ENCODE measurements around the gene ALOX5.

- TF ChIP-seq CTCF (conservative IDR thresholded peaks at IDR 0.05; ENCODE audit: low read depth, low read length) (no peak), EZH2phosphoT487 (IDR thresholded peaks at IDR 0.05; ENCODE audit: borderline replicate concordance, low read length) (no peak), EZH2 (IDR thresholded peaks at IDR 0.05; ENCODE audit: low read length, unreplicated experiment) (no peak)
These were observed 96.3 kb downstream of the ALOX5 start for GRCh38 chr10:45470098-45471012.
